ENCODE results near the gene TBCD. TPM values are rescaled to one million over a fixed set of nuclear protein-coding genes. Genes with fewer than 3 reads are reported as not detected.

Gene TBCD
- total and polyA plus RNA-seq, 9 of the 15 experiments (the other 6 are each of a cell fraction or from before 2014, with no cell fraction given) = 8.9 to 98.5 (median 28.0) TPM

DNA sequence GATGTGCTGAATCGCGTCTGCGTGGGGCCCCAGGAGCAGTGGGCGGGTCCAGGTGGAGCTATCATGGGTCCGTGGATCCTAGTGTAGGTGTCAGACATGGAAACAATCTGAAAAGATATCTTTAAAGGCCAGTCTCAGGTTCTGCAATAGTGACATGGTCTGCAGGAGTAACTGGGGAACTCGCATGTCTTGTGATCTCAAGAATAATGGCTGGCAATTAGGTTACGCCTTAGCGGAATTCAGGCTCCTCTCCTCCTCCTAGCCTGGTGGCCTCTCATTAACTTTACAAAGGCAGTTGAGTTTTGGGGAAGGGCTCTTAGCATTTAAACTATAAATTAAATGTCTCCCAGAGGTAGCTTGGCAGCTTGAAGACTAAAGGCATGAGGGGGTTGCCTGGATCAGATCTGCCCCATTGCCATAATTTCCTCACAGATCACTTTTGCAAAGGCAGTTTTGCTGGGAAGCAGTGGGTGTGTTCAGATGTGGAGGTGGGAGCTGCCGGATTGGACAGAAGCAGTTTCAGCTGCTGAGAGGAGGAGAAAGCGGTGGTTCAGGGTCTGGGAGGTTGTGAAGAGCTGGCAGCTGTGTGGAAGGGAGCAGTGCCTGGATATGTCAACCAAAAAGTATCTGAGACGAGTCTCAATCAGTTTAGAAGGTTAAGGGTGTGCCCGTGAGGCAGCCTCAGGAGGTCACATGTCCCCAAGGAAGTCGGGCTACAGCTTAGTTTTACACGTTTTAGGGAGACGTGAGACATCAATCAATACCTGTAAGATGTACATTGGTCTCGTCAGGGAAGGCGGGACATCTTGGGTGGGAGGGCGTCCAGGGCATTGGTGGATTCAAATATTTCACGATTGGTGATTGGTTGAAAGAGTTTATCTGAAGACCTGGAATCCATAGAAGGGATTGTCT, 2.7 kb downstream of the TBCD start (continued):
- TF ChIP-seq, protein P1, sequence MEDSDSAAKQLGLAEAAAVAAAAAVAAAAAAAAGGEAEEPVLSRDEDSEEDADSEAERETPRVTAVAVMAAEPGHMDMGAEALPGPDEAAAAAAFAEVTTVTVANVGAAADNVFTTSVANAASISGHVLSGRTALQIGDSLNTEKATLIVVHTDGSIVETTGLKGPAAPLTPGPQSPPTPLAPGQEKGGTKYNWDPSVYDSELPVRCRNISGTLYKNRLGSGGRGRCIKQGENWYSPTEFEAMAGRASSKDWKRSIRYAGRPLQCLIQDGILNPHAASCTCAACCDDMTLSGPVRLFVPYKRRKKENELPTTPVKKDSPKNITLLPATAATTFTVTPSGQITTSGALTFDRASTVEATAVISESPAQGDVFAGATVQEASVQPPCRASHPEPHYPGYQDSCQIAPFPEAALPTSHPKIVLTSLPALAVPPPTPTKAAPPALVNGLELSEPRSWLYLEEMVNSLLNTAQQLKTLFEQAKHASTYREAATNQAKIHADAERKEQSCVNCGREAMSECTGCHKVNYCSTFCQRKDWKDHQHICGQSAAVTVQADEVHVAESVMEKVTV (CRISPR knock-in tag; IDR thresholded peaks at IDR 0.05) = no peak
- TF ChIP-seq ADNP (tag; IDR thresholded peaks at IDR 0.05) = no peak
- TF ChIP-seq, protein P2, sequence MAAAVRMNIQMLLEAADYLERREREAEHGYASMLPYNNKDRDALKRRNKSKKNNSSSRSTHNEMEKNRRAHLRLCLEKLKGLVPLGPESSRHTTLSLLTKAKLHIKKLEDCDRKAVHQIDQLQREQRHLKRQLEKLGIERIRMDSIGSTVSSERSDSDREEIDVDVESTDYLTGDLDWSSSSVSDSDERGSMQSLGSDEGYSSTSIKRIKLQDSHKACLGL (CRISPR knock-in tag; IDR thresholded peaks at IDR 0.05; ENCODE audit: borderline replicate concordance, poor library complexity, severe bottlenecking) = no peak
- no peak for TF ChIP-seq NFATC3 (IDR thresholded peaks at IDR 0.05)
- TF ChIP-seq ETV1 (tag; conservative IDR thresholded peaks at IDR 0.05; ENCODE audit: low read depth) = no peak
- no peak for TF ChIP-seq ZNF274 (IDR thresholded peaks at IDR 0.05; ENCODE audit: borderline replicate concordance, low read depth, low read length)
- TF ChIP-seq PML (IDR thresholded peaks at IDR 0.05; ENCODE audit: low read length) = no peak
- TF ChIP-seq NR2C2 (CRISPR knock-in tag; IDR thresholded peaks at IDR 0.05) = no peak
- no peak for TF ChIP-seq NR2C2 (tag; IDR thresholded peaks at IDR 0.05)
- peak; percentile 36; the same call in 1 of the 2 replicates for TF ChIP-seq CXXC5 (CRISPR knock-in tag; IDR thresholded peaks at IDR 0.05)
- peak in 1 of 2 experiments; percentile 25; a peak in 1 of 3 replicates for TF ChIP-seq CBX3 (IDR thresholded peaks at IDR 0.05; ENCODE audit: borderline replicate concordance in 1 of 2, low read length in 2 of 2)
- TF ChIP-seq CHD2 (IDR thresholded peaks at IDR 0.05; ENCODE audit: low read depth, low read length) = no peak
- TF ChIP-seq FOXM1 (IDR thresholded peaks at IDR 0.05; ENCODE audit: low read depth) = peak; percentile 97
- no peak; the same call in 1 of the 2 replicates for TF ChIP-seq FOXM1 (CRISPR knock-in tag; IDR thresholded peaks at IDR 0.05; ENCODE audit: low read depth)
- TF ChIP-seq HNRNPL (IDR thresholded peaks at IDR 0.05; ENCODE audit: low read depth, low read length) = no peak
- no peak for TF ChIP-seq HMBOX1 (IDR thresholded peaks at IDR 0.05)
- TF ChIP-seq NEUROD1 (IDR thresholded peaks at IDR 0.05; ENCODE audit: borderline replicate concordance, low read depth, low read length, partially characterized antibody) = peak; percentile 78
- TF ChIP-seq KLF16 (IDR thresholded peaks at IDR 0.05) = no peak
- TF ChIP-seq SIRT6 (IDR thresholded peaks at IDR 0.05; ENCODE audit: low read depth, low read length) = no peak
- no peak for TF ChIP-seq DPF2 (IDR thresholded peaks at IDR 0.05)
- TF ChIP-seq EGR1 (conservative IDR thresholded peaks at IDR 0.05) = peak; percentile 22; the same call in 1 of the 2 replicates
- TF ChIP-seq ZKSCAN1 (IDR thresholded peaks at IDR 0.05; ENCODE audit: low read depth, low read length) = no peak
- TF ChIP-seq TFE3 (CRISPR knock-in tag; IDR thresholded peaks at IDR 0.05) = no peak
- TF ChIP-seq ZNF589 (CRISPR knock-in tag; IDR thresholded peaks at IDR 0.05; ENCODE audit: low read depth) = no peak
- no peak for TF ChIP-seq KLF1 (tag; IDR thresholded peaks at IDR 0.05)
- no peak for TF ChIP-seq WHSC1 (IDR thresholded peaks at IDR 0.05; ENCODE audit: low read length)
